SU-DHL-6 (cell line): ENCODE data around the gene GABPA.

Experiments
- H2AFZ ChIP-seq: fragments of 200-600 bp; sonication (generic); 2 replicates; pipeline ENCODE4 v1.6.1; 2014; ENCODE audit warnings: low read depth, mild to moderate bottlenecking, moderate library complexity, mixed read lengths, antibody characterized with exemption, low read length; ENCODE audit not compliant: severe bottlenecking
- H3F3A ChIP-seq: fragments of 200-600 bp; shearing (Covaris generic); 2 replicates; pipeline ENCODE4 v1.6.0; 2016; ENCODE audit warnings: antibody characterized with exemption, mild to moderate bottlenecking; ENCODE audit not compliant: insufficient read depth
- H3K27ac ChIP-seq: fragments of 200-600 bp; sonication (generic); 2 replicates; pipeline ENCODE4 v1.5.1; 2016; ENCODE audit warnings: low read depth, mild to moderate bottlenecking, low read length, moderate library complexity, mixed read lengths
- H3K27me3 ChIP-seq: fragments of 200-600 bp; sonication (generic), shearing (Covaris generic); 2 replicates; pipeline ENCODE4 v1.6.0; 2014; ENCODE audit warnings: mild to moderate bottlenecking, low read length
- H3K36me3 ChIP-seq: fragments of 200-600 bp; sonication (generic); 2 replicates; pipeline ENCODE4 v1.6.1; 2014; ENCODE audit warnings: mild to moderate bottlenecking, low read length, mixed read lengths
- H3K4me2 ChIP-seq: fragments of 300-600, 200-600 bp; shearing (Covaris generic), sonication (generic); 2 replicates; pipeline ENCODE4 v1.6.0; 2014; ENCODE audit warnings: low read length, low read depth, mild to moderate bottlenecking; ENCODE audit not compliant: poor library complexity, severe bottlenecking
- H3K4me3 ChIP-seq: fragments of 200-600 bp; sonication (generic); 2 replicates; pipeline ENCODE4 v1.5.1; 2014; ENCODE audit warnings: antibody characterized with exemption, low read length, mild to moderate bottlenecking, mixed read lengths; ENCODE audit not compliant: insufficient read depth, poor library complexity, severe bottlenecking
- H3K79me2 ChIP-seq: fragments of 200-600 bp; sonication (generic); 2 replicates; pipeline ENCODE4 v1.6.1; 2014; ENCODE audit warnings: mild to moderate bottlenecking, low read length, moderate library complexity; ENCODE audit not compliant: insufficient read depth
- H3K9ac ChIP-seq: fragments of 200-600 bp; sonication (generic); 2 replicates; pipeline ENCODE4 v1.7.0; 2014; ENCODE audit warnings: mild to moderate bottlenecking, low read length
- H3K9me2 ChIP-seq: fragments of 200-600 bp; sonication (generic); replicated peaks from 2 replicates; pipeline ENCODE4 v1.6.1; 2014; ENCODE audit warnings: low read length; ENCODE audit not compliant: insufficient read depth
- H3K9me3 ChIP-seq: fragments of 200-600 bp; sonication (generic); 2 replicates; pipeline ENCODE4 v1.6.1; 2014; ENCODE audit warnings: low read length, mixed read lengths; ENCODE audit not compliant: insufficient read depth
- H4K20me1 ChIP-seq: fragments of 200-600 bp; sonication (generic); 2 replicates; pipeline ENCODE4 v1.6.1; 2014; ENCODE audit warnings: low read depth, mild to moderate bottlenecking, antibody characterized with exemption, low read length, moderate library complexity, mixed read lengths
- CTCF ChIP-seq: fragments of 200-600 bp; sonication (generic); IDR thresholded peaks from one replicate; pipeline ENCODE4 v1.5.1; 2017; ENCODE audit warnings: antibody characterized with exemption, mild to moderate bottlenecking, low read length, moderate library complexity; ENCODE audit not compliant: insufficient read depth, poor library complexity, severe bottlenecking
- EZH2phosphoT487 ChIP-seq: fragments of 200-600 bp; sonication (generic), shearing (Covaris generic); conservative IDR thresholded peaks from 2 replicates; pipeline ENCODE4 v1.6.1; 2018; ENCODE audit warnings: mild to moderate bottlenecking, antibody characterized with exemption, low read length, moderate library complexity, mixed read lengths

The GABPA gene

GRCh38 chr21:25807191-25807590 lies 72.4 kb downstream of the GABPA start:
- Histone ChIP-seq H3K27me3 (no peaks in the 10 kb centered on the region), H3F3A (no peaks in the 10 kb centered on the region), H3K9me2 (no peaks in the 10 kb centered on the region), H2AFZ (no peak overlapping the region), H3K36me3 (no peaks in the 10 kb centered on the region), H3K27ac (no peak overlapping the region), H4K20me1 (no peaks in the 10 kb centered on the region), H3K9me3 (no peaks in the 10 kb centered on the region), H3K4me2 (no peak overlapping the region), H3K79me2 (no peaks in the 10 kb centered on the region), H3K9ac (no peak overlapping the region), H3K4me3 (no peak overlapping the region)
- no peak for TF ChIP-seq CTCF
- no peak for TF ChIP-seq EZH2phosphoT487

GRCh38 chr21:25809013-25809412 lies 74.2 kb downstream of the GABPA start:
- no peaks in the 10 kb centered on the region for H3F3A ChIP-seq
- H3K27me3 ChIP-seq = no peaks in the 10 kb centered on the region
- no peaks in the 10 kb centered on the region for H3K79me2 ChIP-seq
- H3K9ac ChIP-seq = no peak overlapping the region
- H2AFZ ChIP-seq = no peak overlapping the region
- H3K36me3 ChIP-seq = no peaks in the 10 kb centered on the region
- no peaks in the 10 kb centered on the region for H3K9me2 ChIP-seq
- H3K4me3 ChIP-seq = no peak overlapping the region
- H3K9me3 ChIP-seq = no peaks in the 10 kb centered on the region
- no peak overlapping the region for H3K4me2 ChIP-seq
- no peak overlapping the region for H3K27ac ChIP-seq
- H4K20me1 ChIP-seq = no peaks in the 10 kb centered on the region
- no peak for TF ChIP-seq CTCF

- H3K4me3 ChIP-seq = no peak overlapping the region
- no peaks in the 10 kb centered on the region for H3K36me3 ChIP-seq
- H3K9me2 ChIP-seq = no peaks in the 10 kb centered on the region
- no peak overlapping the region for H3K27ac ChIP-seq
- H2AFZ ChIP-seq = no peak overlapping the region
- no peaks in the 10 kb centered on the region for H3K79me2 ChIP-seq
- H3K9ac ChIP-seq = no peak overlapping the region
- H3F3A ChIP-seq = no peaks in the 10 kb centered on the region
- H3K9me3 ChIP-seq = no peaks in the 10 kb centered on the region
- no peak overlapping the region for H3K4me2 ChIP-seq
- H4K20me1 ChIP-seq = no peaks in the 10 kb centered on the region
- TF ChIP-seq CTCF (no peak), EZH2phosphoT487 (no peak)
- no peaks in the 10 kb centered on the region for H3K27me3 ChIP-seq
These were observed 76.4 kb downstream of the GABPA start for GRCh38 chr21:25811186-25811585.

- Histone ChIP-seq H3K9ac (no peak overlapping the region), H4K20me1 (no peaks in the 10 kb centered on the region), H3K9me2 (no peaks in the 10 kb centered on the region), H3K27me3 (no peaks in the 10 kb centered on the region), H3K9me3 (no peaks in the 10 kb centered on the region), H3K4me2 (no peak overlapping the region), H3K27ac (no peak overlapping the region), H3K79me2 (no peaks in the 10 kb centered on the region), H3K36me3 (no peaks in the 10 kb centered on the region), H3F3A (no peaks in the 10 kb centered on the region), H3K4me3 (no peak overlapping the region), H2AFZ (no peak overlapping the region)
- TF ChIP-seq EZH2phosphoT487 = no peak
- TF ChIP-seq CTCF = no peak
These were observed 79.1 kb downstream of the GABPA start for GRCh38 chr21:25813917-25814316.
